Upper lobe of right lung (tissue), 1 donor: ENCODE data around the gene PPARA. TPM values are rescaled to one million over a fixed set of nuclear protein-coding genes. Genes with fewer than 3 reads are reported as not detected.

Experiments
- ATAC-seq: fragments of 200-7000 bp; cut with Tn5 transposase; one replicate; pipeline ENCODE4 v1.9.1; 2020; ENCODE audit warnings: mild to moderate bottlenecking, moderate library complexity
- DNase-seq: peaks from one replicate; pipeline ENCODE4 v3.0.0-alpha.2; 2020
- H3K27ac ChIP-seq: fragments of 200-600 bp; one replicate; pipeline ENCODE4 v1.8.0; 2022
- H3K27me3 ChIP-seq: fragments of 200-600 bp; one replicate; pipeline ENCODE4 v1.8.0; 2022; ENCODE audit warnings: mild to moderate bottlenecking
- H3K36me3 ChIP-seq: fragments of 200-600 bp; one replicate; pipeline ENCODE4 v1.8.0; 2022
- H3K4me1 ChIP-seq: fragments of 200-600 bp; one replicate; pipeline ENCODE4 v1.8.0; 2022
- H3K4me3 ChIP-seq: fragments of 200-600 bp; one replicate; pipeline ENCODE4 v1.8.0; 2022; ENCODE audit warnings: mild to moderate bottlenecking
- H3K9me3 ChIP-seq: fragments of 200-600 bp; one replicate; pipeline ENCODE4 v1.8.0; 2022
- intact Hi-C: fragments of 100-400 bp; cut with DNase I; formaldehyde crosslinking; loops from one replicate; pipeline ENCODE4 v1.11.0; 2022
- long read RNA-seq: library from polyadenylated mRNA; unstranded; transcript quantifications from one replicate; pipeline ENCODE4 v2.0.0, GENCODE V29; 2021
- total RNA-seq: library from RNA; stranded (reverse); fragmentation: NEBNext Ultra II Directional; extraction: Animal tissue kit (Norgen Biotek cat#: 25700); gene quantifications from one replicate; pipeline ENCODE4 v1.2.1, GENCODE V29; 2021
- TF ChIP-seq, protein P1 (sequence below): fragments of 200-600 bp; IDR thresholded peaks from one replicate; pipeline ENCODE4 v1.8.0; 2022; ENCODE audit warnings: antibody characterized with exemption
- donor health status: DM: no; HTN: yes; CAD: no; lungs with severe emphysema.

The PPARA gene
- total RNA-seq, result 18.4 TPM
- long read RNA-seq, partial matches to known transcripts, result 0 of 15 reads
- long read RNA-seq, other reads (novel, unspliced or antisense), result 15 of 15 reads

DNA sequence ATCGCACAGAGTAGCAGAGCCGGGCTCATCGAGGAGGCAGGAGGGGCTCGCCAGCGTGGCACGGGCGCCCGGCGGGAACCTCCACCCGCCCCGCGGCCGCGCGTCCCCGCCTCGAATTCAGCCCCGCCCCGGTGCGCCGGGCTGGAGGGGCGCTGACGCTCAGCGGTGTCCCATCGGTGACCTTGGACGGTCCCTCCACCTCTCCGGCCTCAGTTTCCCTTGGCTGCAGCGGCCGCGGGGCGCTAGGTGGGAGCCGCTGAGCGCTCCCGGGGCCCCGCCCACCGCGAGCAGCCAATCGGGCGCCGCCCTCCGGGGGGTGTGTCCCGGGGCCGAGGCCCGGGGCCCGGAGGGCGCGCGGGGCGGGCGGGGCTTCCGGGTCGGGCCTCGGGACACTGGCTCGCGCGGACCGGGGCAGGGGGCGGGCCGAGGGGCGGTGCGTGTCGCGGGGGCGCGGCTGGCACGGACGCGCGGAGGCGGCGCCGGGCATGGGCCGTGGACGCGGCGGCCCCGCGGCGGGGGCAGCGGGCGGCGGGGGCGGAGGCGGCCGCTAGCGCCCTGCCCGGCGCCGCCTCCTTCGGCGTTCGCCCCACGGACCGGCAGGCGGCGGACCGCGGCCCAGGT, at the start of gene PPARA:
Gene PPARA (plus strand): TSS at position 493 of the 621 bp plus-strand sequence. CDS start 47,858 bp downstream, outside the sequence.
- Histone ChIP-seq H3K36me3 (peaks cover 13% of the 10 kb centered on the region), H3K9me3 (no peaks in the 10 kb centered on the region), H3K27me3 (no peaks in the 10 kb centered on the region), H3K4me1 (peaks cover 24% of the 10 kb centered on the region), H3K27ac (peak within 1 kb of the TSS; percentile 89), H3K4me3 (peak within 1 kb of the TSS; percentile 94)
- ATAC-seq, result peak; percentile 96
- intact Hi-C loops, result no loop called here
- TF ChIP-seq, protein P1, sequence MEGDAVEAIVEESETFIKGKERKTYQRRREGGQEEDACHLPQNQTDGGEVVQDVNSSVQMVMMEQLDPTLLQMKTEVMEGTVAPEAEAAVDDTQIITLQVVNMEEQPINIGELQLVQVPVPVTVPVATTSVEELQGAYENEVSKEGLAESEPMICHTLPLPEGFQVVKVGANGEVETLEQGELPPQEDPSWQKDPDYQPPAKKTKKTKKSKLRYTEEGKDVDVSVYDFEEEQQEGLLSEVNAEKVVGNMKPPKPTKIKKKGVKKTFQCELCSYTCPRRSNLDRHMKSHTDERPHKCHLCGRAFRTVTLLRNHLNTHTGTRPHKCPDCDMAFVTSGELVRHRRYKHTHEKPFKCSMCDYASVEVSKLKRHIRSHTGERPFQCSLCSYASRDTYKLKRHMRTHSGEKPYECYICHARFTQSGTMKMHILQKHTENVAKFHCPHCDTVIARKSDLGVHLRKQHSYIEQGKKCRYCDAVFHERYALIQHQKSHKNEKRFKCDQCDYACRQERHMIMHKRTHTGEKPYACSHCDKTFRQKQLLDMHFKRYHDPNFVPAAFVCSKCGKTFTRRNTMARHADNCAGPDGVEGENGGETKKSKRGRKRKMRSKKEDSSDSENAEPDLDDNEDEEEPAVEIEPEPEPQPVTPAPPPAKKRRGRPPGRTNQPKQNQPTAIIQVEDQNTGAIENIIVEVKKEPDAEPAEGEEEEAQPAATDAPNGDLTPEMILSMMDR, result no peak
- peak; percentile 96 for DNase-seq

DNA sequence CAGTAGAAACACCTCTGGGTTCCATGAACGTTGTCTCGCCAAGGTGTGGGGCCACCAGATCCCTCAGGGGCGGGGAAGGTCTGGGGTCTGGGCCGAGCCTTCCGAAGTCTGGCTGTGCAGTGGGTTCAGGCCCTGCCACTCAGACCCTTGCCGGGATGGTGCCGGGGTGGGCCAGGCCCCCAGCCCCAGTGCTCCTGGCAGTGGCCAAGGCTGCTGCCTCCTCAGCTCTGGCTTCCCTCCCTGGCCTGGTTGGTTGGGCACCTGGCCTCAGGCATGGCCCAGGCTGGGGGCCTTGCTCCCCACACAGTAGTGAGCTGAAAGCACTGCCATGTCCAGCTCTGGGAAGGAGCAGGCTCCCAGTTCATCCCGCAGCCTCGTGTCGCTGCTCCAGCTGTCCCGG, 48.2 kb upstream of the PPARA start:
- intact Hi-C loops, result no loop called here

DNA sequence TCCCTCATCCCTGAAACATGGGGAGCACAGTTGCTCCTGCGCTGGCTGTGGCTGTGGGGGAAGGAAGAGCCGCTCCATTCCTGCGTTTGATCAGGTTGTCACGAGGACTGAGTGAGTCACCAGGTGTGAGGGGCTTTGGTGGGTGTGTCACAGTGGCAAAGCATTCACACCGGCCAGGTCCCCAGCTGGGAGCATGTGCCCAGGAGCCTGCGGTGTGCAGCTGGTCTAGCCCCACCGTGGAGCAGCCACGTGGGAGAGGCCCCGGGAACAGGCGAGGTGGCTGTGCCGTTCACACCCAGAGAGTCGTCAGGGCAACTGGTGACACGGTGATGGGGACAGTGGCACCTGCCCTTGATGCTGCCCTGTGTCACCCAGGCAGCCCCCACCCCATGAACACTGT, 47.6 kb upstream of the PPARA start:
- no peak for DNase-seq
- H3K9me3 ChIP-seq, result no peaks in the 10 kb centered on the region
- intact Hi-C loops, result no loop called here
- H3K4me1 ChIP-seq, result peaks cover 57% of the 10 kb centered on the region
- peak overlapping the region; percentile 55 for H3K27ac ChIP-seq
- TF ChIP-seq, protein P1, result no peak
- peaks cover 80% of the 10 kb centered on the region for H3K36me3 ChIP-seq
- H3K4me3 ChIP-seq, result no peak overlapping the region
- ATAC-seq, result no peak
- no peaks in the 10 kb centered on the region for H3K27me3 ChIP-seq

More for the DNA sequence above, 48.2 kb upstream of the PPARA start:
- no peaks in the 10 kb centered on the region for H3K9me3 ChIP-seq
- H3K4me1 ChIP-seq, result peaks cover 51% of the 10 kb centered on the region
- ATAC-seq (no peak), DNase-seq (no peak)
- TF ChIP-seq, protein P1, result no peak
- no peaks in the 10 kb centered on the region for H3K27me3 ChIP-seq
- no peak overlapping the region for H3K4me3 ChIP-seq
- H3K27ac ChIP-seq, result peak overlapping the region; percentile 55
- peaks cover 85% of the 10 kb centered on the region for H3K36me3 ChIP-seq

DNA sequence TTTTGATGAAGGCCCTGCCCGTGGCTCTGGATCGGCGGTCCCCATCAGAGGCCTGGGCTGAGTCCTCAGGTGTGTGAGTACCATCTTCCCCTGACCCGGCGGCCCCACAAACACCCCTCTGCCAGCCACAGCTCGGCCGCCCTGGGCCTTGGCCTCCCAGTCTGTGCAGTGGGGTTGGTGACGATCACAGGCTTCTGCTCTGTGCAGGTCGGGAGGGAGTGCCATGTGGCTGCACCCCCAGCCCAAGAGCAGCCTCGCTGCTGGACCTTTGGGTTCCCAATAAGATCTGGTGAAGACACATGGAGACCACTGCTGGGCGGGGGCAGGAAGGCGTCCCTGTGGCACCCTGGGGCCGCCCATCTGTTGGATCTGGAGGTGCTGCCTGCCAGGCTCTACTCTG, 47.1 kb upstream of the PPARA start:
- Histone ChIP-seq H3K36me3 (peaks cover 76% of the 10 kb centered on the region), H3K4me3 (no peak overlapping the region), H3K9me3 (no peaks in the 10 kb centered on the region), H3K4me1 (peaks cover 61% of the 10 kb centered on the region), H3K27me3 (no peaks in the 10 kb centered on the region), H3K27ac (peak overlapping the region; percentile 55)
- ATAC-seq, result no peak
- intact Hi-C loops, result no loop called here
- TF ChIP-seq, protein P1, result no peak
- DNase-seq, result no peak

DNA sequence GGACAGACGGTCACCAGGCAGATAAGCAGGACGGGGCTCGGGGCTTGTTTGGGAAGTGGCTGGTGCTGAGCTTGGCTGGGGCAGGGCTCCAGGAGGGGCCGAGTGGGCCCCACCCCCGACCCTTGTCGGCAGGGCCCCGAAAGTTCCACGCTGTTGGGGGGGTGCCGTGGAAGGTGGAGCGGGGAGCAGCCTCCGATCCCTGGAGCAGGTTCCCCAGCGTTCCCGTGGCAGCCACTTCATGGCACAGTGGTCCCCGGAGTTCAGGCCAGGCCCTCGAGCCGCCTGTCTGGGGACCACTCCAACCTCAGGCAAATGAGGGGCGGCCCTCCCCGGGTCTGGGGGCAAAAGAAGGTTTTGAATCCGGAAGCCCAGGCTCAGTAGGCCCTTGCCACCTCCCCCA, 46.7 kb upstream of the PPARA start:
- H3K36me3 ChIP-seq, result peaks cover 71% of the 10 kb centered on the region
- no peak overlapping the region for H3K4me3 ChIP-seq
- no peak for ATAC-seq
- peaks cover 66% of the 10 kb centered on the region for H3K4me1 ChIP-seq
- peak overlapping the region; percentile 80 for H3K27ac ChIP-seq
- DNase-seq, result no peak
- intact Hi-C loops, result no loop called here
- H3K9me3 ChIP-seq, result no peaks in the 10 kb centered on the region
- TF ChIP-seq, protein P1, result no peak
- H3K27me3 ChIP-seq, result no peaks in the 10 kb centered on the region
